Inflammatory macrophage (primary cell): ENCODE results near the gene STIP1.
A peak's percentile ranks its signal among the peaks of the same experiment; 100 is the strongest.
"Not testable (repeated sequence)": the region's sequence is repeated elsewhere in the genome, so short reads cannot be mapped to it uniquely, and the experiment has no call there.

Source experiments
- DNase-seq, 2 donors: peaks; one replicate each; pipeline ENCODE4 v3.0.0-alpha.2; 2020 to 2022

STIP1 gene

DNA sequence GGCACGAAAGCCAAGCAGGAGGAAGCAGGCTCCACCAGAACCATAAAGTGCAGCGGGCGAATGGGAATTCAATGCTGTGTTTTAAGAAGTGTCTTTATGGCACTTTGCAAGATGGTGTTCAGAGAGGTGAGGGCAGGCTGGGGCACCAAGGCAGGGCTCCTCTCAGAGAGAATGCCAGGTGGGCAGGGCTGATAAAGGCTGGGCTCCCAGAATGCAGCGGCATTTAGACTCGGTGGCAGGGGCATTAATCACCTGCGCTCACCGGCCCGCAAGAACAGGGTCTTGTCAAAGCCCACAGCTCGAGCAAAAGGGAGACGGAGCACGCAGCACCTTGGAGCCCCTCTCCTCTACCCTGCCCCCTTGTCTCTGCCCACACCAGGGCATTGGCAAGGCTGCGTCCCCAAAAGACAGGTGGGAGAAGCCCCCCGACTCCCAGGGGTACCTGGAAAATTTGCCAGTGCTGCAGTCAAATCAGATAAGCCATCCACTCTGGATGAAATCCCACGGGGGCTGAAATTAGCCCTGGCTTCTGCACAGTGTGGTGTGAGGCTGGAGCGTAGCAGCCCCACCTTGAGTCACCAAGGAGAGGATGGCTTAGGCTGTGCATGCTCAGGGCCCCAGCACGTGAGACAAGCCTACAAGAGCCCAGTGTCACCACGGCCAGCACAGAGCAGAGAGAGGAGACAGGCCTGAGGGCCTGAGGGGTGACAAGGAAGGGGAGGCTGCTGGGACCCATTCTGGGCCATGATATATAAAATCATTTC, 28.2 kb upstream of the STIP1 start:
- DNase-seq: no peak

GRCh38 chr11:64161037-64161436, 24.9 kb upstream of the STIP1 start:
- no peak for DNase-seq

DNA sequence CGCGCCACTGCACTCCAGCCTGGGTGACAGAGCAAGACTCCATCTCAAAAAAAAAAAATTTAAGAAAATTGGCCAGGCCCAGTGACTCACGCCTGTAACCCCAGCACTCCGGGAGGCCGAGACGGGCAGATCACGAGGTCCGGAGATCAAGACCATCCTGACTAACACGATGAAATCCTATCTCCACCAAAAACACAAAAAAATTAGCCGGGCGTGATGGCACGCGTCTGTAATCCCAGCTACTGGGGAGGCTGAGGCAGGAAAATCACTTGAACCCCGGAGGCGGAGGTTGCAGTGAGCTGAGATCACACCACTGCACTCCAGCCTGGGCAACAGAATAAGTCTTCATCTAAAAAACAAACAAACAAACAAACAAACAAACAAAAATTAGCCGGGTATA, 23.2 kb upstream of the STIP1 start:
- DNase-seq: not testable (repeated sequence)

GRCh38 chr11:64163951-64164350, 22.0 kb upstream of the STIP1 start:
- DNase-seq: no peak

- no peak for DNase-seq
These were observed 21.3 kb upstream of the STIP1 start for GRCh38 chr11:64164392-64165312.

DNA sequence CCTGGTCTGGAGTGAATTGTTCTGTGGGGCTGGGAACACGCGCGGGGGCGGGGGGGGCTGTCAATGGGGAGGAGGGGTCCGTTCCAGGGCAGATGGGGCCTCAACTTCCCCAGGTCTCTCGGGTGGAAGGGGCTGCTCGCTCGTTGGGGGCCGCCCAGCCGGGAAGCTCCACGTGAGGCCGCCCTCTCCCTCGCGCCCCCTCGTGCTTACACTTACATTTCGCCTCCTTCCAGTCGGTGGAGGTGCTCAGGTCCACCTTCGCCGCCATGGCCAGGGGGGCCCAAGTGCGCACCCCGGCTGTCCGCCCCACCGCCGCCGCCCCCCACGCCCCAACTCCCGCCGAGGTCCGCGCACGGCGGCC, 20.5 kb upstream of the STIP1 start:
- DNase-seq: no peak

GRCh38 chr11:64165842-64166635, 19.9 kb upstream of the STIP1 start, which contains the start of gene MACROD1:
Gene MACROD1 (minus strand): TSS chr11:64166113. CDS start chr11:64165994, 119 bp downstream.
- DNase-seq: peak; percentile 78 to 88

DNA sequence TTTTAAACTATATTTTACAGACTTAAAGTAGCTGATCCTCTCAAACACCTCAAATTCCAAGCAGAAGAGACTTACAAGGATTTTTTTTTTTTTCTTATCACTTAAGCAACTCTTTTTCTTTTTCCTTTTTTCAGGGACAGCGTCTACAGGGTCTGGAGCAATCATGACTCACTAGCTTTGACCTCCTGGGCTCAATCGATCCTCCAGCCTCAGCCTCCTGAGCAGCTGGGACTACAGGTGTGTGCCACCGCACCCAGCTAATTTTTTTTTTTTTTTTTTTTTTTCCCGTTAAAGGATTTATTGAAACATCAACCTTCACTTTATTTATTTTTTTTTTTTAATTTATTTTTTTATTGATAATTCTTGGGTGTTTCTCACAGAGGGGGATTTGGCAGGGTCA, 15.6 kb upstream of the STIP1 start:
- DNase-seq: no peak

DNA sequence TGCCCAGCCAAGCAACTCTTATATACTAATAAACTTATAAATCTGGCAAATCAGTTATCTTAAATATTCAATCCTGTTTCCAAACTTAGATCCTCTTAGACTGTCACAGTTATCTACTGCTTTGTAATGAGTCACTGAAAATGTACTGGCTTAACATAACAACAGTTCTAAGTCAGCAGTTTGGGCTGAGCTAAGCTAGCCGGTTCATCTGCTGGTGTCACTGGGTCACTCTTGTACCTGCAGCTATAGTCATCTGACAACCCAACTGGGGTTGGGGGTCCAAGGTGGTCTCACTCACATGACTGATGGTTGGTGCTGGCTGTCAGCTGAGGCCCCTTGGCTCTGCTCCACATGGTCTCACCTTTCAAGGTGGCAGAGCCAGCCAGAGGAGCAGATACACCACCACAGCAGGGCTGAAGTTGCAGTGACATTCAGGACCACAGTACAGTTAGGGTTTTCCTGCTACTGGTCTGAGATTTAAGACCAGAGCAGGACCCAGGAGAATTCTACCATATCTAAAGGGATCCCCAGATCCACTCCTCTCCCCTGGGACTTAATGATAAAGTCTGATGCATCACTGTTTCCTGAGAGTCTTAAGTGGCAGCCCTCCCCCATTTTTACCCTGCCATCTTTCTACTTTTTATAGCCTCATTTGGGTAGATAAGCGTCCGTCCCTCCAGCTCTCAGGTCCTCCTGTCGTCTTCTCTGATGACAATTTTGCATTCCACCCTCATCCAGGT, 12.2 kb upstream of the STIP1 start:
- DNase-seq: no peak

GRCh38 chr11:64176751-64177150, 9.2 kb upstream of the STIP1 start:
- no peak for DNase-seq

- DNase-seq: no peak
These were observed 7.8 kb upstream of the STIP1 start for GRCh38 chr11:64178203-64178602.

DNA sequence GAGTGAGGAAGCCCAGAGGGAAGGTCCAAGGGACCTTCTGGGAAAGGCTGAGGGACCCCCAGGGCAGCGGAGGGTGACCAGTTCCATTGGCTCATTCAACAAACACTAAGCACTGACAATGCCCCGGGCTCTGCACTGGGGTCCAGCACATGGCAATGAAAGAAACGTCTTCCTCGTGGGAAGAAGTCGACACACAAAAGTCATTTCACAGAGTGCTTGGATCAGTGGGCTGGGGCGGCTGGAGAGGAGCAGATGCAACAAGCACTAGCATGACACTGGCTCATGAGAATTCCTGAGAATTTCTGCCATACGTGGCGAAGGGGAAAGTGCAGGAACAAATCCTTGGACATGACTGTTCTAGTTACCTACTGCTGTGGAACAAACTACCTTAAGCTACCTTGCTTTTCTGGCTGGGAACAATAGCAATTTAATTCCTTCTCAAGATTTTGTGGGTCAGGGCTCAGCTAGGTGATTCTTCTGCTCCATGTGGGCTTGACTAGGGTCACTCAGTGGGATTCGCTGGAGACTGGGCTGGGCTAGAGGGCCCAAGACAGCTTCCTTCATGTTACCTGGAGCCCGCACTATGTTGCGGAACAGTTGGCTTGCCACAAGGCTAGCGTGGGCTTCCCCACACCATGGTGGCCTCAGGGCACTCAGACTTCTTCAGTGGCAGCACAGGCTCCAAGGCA, 6.9 kb upstream of the STIP1 start:
- no peak for DNase-seq

GRCh38 chr11:64180891-64181290, 5.1 kb upstream of the STIP1 start:
- DNase-seq: no peak

GRCh38 chr11:64181506-64182411, 4.2 kb upstream of the STIP1 start:
- DNase-seq: peak; percentile 90 to 95

DNA sequence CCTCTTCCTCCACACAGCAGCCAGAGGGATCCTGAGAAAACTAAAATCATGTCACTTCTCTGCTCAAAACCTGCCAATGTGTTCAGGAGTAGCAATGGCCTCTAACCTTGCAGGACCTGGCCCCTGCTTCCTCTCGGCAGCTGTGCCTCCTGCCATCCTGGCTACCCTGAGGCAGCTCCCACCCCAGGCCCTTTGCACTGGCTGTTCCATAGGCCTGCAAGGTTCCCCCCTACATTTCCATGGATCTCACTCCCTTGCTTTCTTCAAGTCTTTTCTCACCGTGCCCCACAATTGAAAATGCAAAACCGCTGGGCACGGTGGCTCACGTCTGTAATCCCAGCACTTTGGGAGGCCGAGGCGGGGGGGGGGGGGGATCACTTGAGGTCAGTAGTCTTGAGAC, 2.1 kb upstream of the STIP1 start:
- no peak for DNase-seq

DNA sequence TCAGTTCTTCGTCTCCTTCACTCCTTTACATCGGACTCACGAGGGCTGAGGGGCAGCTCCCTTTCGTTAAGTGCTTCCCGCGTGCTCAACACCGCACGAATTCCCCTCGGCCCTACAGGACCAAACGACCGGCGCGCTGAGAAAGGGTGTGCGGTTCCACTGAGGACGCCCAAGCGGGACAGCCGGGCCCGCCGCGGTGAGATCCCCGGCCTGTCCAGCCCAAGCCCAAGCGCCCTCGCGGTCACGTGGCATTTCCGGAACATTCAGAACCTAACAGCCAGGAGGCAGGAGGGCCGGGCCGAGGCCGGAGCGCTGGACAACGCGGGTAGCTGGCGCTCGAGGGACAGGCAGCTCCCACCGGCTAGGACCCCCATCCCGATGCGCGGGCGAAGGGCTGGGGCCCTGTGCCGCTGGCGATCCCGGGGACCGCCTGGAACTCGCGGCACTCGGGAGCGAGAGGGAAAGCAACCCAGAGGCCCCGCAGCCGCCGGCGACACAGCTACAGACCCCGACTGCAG, 737 bp upstream of the STIP1 start:
- peak; percentile 68 to 85 for DNase-seq

DNA sequence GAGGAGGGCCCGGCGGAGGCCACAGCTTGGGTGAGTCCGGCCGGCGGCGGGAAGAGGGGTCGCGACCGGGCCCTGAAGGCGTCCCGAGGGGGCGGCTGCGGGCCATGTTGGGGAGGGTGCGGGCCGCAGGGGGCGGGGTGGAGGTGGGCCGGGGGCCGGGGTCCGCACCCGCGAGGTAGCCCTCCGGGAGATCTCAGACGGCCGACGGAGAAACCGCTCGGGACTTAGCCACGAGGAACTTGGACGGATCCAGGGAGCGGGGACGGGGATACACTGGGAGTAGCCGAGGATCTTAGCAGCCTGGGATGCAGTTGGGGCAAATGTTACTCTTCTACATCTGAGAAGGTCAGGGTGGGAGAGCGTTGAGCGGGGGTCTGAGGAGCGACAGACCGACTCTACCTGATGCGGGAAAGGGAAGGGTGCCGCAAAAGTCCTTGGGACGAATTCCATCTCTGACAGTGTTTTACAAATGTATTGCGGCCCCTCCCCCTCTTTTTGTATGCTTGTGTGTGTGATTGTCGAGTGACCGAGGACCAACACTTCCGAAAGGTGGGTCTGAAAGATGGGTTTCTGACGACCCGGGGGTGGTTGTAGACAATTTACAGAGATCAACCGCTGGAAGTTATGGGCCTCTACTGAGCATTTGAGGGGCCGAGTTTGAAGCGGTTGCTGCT, 658 bp downstream of the STIP1 start:
- no peak for DNase-seq

DNA sequence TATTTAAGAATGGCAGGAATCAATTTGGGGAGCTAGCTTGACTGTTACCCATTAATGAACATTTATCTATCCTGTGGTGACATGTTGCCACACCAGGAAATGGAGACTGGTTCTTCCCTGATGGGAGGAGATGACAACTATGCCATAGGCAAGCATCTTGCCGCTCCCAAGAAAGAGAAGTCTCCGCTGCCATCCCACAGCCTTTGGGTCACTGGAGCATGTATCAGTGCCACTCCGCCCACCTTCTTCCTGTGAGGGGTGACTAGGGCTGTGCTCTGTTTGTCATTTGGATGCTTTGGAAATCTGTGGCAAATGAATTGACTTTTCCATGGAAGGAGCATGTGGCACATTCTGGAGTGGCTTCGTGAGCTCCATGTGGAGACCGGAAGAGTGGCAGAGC, 6.5 kb downstream of the STIP1 start:
- DNase-seq: peak; percentile 91 to 97

GRCh38 chr11:64196626-64197025, 10.7 kb downstream of the STIP1 start:
- peak; percentile 88 to 97 for DNase-seq

- DNase-seq: peak; percentile 60 to 83
These were observed 12.5 kb downstream of the STIP1 start for GRCh38 chr11:64198511-64198910.
